ENCODE results near the gene FOXRED1.

FOXRED1 gene

DNA sequence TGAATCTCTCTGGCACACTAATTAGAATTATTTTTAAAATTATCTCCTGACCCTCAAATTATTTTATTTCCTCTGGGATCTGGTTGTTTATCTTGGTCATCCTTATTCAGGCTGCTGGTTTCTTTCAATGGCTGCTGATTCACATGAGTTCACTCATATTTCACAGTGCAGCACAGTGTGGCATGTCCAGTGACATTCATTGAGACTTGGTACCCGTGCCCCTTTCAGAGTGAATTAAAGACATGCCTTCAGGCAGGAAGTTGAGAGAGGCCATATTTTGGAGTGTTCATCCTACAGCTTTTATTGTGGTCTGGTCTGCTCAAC is 48.4 kb downstream of the FOXRED1 start:
- no peak for TF ChIP-seq EZH2 (IDR thresholded peaks at IDR 0.05; ENCODE audit: borderline replicate concordance, low read depth, low read length, severe bottlenecking)
- TF ChIP-seq, protein P1, sequence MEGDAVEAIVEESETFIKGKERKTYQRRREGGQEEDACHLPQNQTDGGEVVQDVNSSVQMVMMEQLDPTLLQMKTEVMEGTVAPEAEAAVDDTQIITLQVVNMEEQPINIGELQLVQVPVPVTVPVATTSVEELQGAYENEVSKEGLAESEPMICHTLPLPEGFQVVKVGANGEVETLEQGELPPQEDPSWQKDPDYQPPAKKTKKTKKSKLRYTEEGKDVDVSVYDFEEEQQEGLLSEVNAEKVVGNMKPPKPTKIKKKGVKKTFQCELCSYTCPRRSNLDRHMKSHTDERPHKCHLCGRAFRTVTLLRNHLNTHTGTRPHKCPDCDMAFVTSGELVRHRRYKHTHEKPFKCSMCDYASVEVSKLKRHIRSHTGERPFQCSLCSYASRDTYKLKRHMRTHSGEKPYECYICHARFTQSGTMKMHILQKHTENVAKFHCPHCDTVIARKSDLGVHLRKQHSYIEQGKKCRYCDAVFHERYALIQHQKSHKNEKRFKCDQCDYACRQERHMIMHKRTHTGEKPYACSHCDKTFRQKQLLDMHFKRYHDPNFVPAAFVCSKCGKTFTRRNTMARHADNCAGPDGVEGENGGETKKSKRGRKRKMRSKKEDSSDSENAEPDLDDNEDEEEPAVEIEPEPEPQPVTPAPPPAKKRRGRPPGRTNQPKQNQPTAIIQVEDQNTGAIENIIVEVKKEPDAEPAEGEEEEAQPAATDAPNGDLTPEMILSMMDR (IDR thresholded peaks at IDR 0.05; ENCODE audit: borderline replicate concordance, extremely low read depth, low read length, poor library complexity, severe bottlenecking): no peak
- Histone ChIP-seq H3K79me2 (ENCODE audit: insufficient read depth, low read length) (peaks cover 21% of the 10 kb centered on the region), H2AFZ (ENCODE audit: low read depth, low read length) (peak overlapping the region; percentile 72), H3K27me3 (ENCODE audit: insufficient read depth, low read length, poor library complexity) (no peaks in the 10 kb centered on the region), H3K9me3 (ENCODE audit: insufficient read depth, low read length, severe bottlenecking) (no peaks in the 10 kb centered on the region), H3K4me3 (ENCODE audit: low read depth in 1 of 2, low read length in 2 of 2) (peak overlapping the region in 1 of 2 experiments; percentile 51; a peak in 2 of 4 replicates), H3K4me2 (ENCODE audit: insufficient read depth, low read length) (peak overlapping the region; percentile 85), H4K20me1 (ENCODE audit: insufficient read depth, low read length) (no peaks in the 10 kb centered on the region), H3K27ac (ENCODE audit: low read length) (peak overlapping the region; percentile 95), H3K4me1 (ENCODE audit: insufficient read depth, low read length) (peaks cover 44% of the 10 kb centered on the region), H3K9ac (ENCODE audit: low read depth, low read length) (peak overlapping the region; percentile 67), H3K36me3 (ENCODE audit: insufficient read depth, low read length) (peaks cover 3% of the 10 kb centered on the region; the same call in 1 of the 2 replicates)
- ATAC-seq (ENCODE audit: insufficient read depth, low read depth) (no peak), DNase-seq (no peak)

DNA sequence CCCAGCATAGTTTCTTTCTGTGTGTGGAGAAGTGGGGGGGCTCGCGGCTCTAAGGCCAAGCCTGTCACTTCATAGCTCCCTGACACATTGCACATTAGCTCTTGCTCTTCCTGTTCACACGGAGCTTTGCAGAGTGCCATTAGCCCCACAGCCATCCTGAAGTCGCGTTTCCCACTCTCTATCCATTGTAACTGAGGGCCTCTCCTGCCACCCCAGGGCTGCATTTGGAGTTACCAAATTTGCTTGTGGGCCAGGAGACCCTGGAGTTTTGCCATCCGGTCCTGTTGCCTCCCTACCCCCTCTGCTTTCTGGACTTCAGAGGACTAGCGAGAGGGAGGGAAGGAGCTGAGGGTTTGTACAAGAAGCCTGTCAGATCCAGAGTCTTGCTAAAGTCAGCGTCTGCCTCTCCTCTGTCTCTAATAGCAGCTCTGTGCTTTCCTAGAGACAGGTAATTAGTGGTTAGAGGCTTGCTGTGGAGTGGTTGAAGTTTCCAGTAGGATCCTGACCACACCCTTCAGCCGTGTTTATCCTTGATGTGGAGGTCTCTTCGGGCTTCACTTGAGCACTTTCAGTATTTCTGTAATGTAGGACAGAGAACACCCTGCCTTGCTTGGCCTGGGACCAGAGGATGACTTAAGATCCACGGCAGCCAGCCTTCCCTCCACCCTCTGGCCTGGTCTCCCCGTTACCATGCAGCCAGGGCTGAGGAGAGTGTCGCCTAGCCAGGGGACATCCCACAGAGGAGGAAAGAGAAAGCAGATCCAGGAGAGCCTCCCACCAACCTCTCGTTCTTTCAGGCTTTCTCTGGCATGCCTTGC is 49.0 kb downstream of the FOXRED1 start:
- Histone ChIP-seq H3K9ac (ENCODE audit: low read depth, low read length) (peak overlapping the region; percentile 67), H4K20me1 (ENCODE audit: insufficient read depth, low read length) (no peaks in the 10 kb centered on the region), H3K4me3 (ENCODE audit: low read depth in 1 of 2, low read length in 2 of 2) (peak overlapping the region in 1 of 2 experiments; percentile 51; a peak in 2 of 4 replicates), H3K27ac (ENCODE audit: low read length) (peak overlapping the region; percentile 95), H2AFZ (ENCODE audit: low read depth, low read length) (peak overlapping the region; percentile 72), H3K9me3 (ENCODE audit: insufficient read depth, low read length, severe bottlenecking) (no peaks in the 10 kb centered on the region), H3K36me3 (ENCODE audit: insufficient read depth, low read length) (peaks cover 3% of the 10 kb centered on the region; the same call in 1 of the 2 replicates), H3K27me3 (ENCODE audit: insufficient read depth, low read length, poor library complexity) (no peaks in the 10 kb centered on the region), H3K4me2 (ENCODE audit: insufficient read depth, low read length) (peak overlapping the region; percentile 85), H3K4me1 (ENCODE audit: insufficient read depth, low read length) (peaks cover 44% of the 10 kb centered on the region), H3K79me2 (ENCODE audit: insufficient read depth, low read length) (peaks cover 21% of the 10 kb centered on the region)
- ATAC-seq (ENCODE audit: insufficient read depth, low read depth) (peak; percentile 64), DNase-seq (peak; percentile 86)
- TF ChIP-seq, protein P1 (IDR thresholded peaks at IDR 0.05; ENCODE audit: borderline replicate concordance, extremely low read depth, low read length, poor library complexity, severe bottlenecking): no peak
- TF ChIP-seq EZH2 (IDR thresholded peaks at IDR 0.05; ENCODE audit: borderline replicate concordance, low read depth, low read length, severe bottlenecking): no peak

DNA sequence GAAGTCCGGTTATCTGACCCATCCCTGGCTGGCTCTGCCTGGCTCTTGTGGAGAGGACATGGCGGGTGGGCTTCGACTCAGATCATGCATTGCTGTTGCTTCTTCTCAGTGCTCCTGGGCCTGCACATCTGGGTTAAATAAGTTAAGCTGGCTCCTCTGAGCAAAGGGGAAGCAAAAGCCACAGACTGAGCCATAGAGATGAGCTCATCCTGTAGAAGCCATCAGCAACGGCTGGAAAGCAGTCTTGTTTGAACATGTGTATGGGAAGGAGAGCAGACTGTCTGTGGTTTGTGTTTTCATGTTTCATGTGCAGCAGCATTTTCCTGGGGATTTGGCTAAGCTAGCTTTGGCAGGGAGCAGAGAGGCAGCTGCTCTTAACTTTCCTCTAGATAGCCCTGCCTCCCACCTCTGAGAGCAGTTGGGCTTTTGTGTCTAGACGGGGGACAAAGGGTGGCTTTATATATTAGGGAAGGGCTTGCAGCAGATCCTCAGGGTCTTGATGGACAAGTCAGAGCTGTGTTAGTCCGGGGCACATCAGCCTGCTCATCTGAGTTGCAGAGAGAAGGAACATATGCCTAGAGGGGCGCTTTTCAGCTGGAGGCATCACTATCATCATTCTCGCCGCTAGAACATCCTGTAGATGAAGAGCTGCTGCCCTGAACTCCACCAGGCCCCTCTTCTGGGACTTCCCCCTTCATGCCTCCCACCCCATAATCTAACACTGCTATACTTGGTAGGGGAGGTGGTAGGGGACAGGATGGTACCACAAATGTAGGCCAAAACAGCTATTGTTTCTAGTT is 49.8 kb downstream of the FOXRED1 start:
- Histone ChIP-seq H3K9ac (ENCODE audit: low read depth, low read length) (peak overlapping the region; percentile 67), H3K4me2 (ENCODE audit: insufficient read depth, low read length) (peak overlapping the region; percentile 85), H3K4me1 (ENCODE audit: insufficient read depth, low read length) (peaks cover 44% of the 10 kb centered on the region)

More for the DNA sequence above, 49.8 kb downstream of the FOXRED1 start:
- Histone ChIP-seq H3K4me3 (ENCODE audit: low read depth in 1 of 2, low read length in 2 of 2) (peak overlapping the region in 1 of 2 experiments; percentile 51; a peak in 2 of 4 replicates), H4K20me1 (ENCODE audit: insufficient read depth, low read length) (no peaks in the 10 kb centered on the region), H2AFZ (ENCODE audit: low read depth, low read length) (peak overlapping the region; percentile 72), H3K9me3 (ENCODE audit: insufficient read depth, low read length, severe bottlenecking) (no peaks in the 10 kb centered on the region), H3K36me3 (ENCODE audit: insufficient read depth, low read length) (peaks cover 3% of the 10 kb centered on the region; the same call in 1 of the 2 replicates), H3K27me3 (ENCODE audit: insufficient read depth, low read length, poor library complexity) (no peaks in the 10 kb centered on the region), H3K79me2 (ENCODE audit: insufficient read depth, low read length) (peaks cover 21% of the 10 kb centered on the region), H3K27ac (ENCODE audit: low read length) (peak overlapping the region; percentile 95)
- TF ChIP-seq, protein P1 (IDR thresholded peaks at IDR 0.05; ENCODE audit: borderline replicate concordance, extremely low read depth, low read length, poor library complexity, severe bottlenecking): peak; percentile 27
- TF ChIP-seq EZH2 (IDR thresholded peaks at IDR 0.05; ENCODE audit: borderline replicate concordance, low read depth, low read length, severe bottlenecking): no peak
- ATAC-seq (ENCODE audit: insufficient read depth, low read depth) (peak; percentile 87), DNase-seq (peak; percentile 89)
